ENCODE measurements around the gene STK32A. TPM values are rescaled to one million over a fixed set of nuclear protein-coding genes. Genes with fewer than 3 reads are reported as not detected.
"Not testable (repeated sequence)": the region's sequence is repeated elsewhere in the genome, so short reads cannot be mapped to it uniquely, and the experiment has no call there.

Gene STK32A
- total RNA-seq, 4 donors from 2014 or later = 0.99 to 9.6 (median 5.4) TPM

- no peak overlapping the region for H3K4me3 ChIP-seq (ENCODE audit: low read depth, poor library complexity, severe bottlenecking)
- DNase-seq (ENCODE audit: low spot score in 2 of 2) = no peak
- TF ChIP-seq CTCF (IDR thresholded peaks at IDR 0.05) (no peak), POLR2A (IDR thresholded peaks at IDR 0.05) (no peak)
- intact Hi-C loops (cut with DNase I; ENCODE audit: low total_unique reads) = no loop called here
- 75 to 85% methylated on average over 4 of the region's 4 CpGs for WGBS, 2 donors
Observed at GRCh38 chr5:147361441-147362175, 126.8 kb downstream of the STK32A start.

GRCh38 chr5:147367381-147367780, 132.6 kb downstream of the STK32A start:
- H3K4me3 ChIP-seq (ENCODE audit: low read depth, poor library complexity, severe bottlenecking); intact Hi-C loops (cut with DNase I; ENCODE audit: low total_unique reads); DNase-seq (ENCODE audit: low spot score in 2 of 2): not testable (repeated sequence)
- WGBS, 2 donors = 81 to 84% methylated on average over 6 of the region's 6 CpGs

- no peak overlapping the region for H3K4me3 ChIP-seq (ENCODE audit: low read depth, poor library complexity, severe bottlenecking)
- intact Hi-C loops (cut with DNase I; ENCODE audit: low total_unique reads) = no loop called here
- no peak for TF ChIP-seq POLR2A (IDR thresholded peaks at IDR 0.05)
- no peak for TF ChIP-seq CTCF (IDR thresholded peaks at IDR 0.05)
- no peak for DNase-seq (ENCODE audit: low spot score in 2 of 2)
- 13 to 23% methylated on average over 2 of the region's 2 CpGs for WGBS, 2 donors
Observed at GRCh38 chr5:147369742-147370374, 135.0 kb downstream of the STK32A start.

GRCh38 chr5:147371290-147371689, 136.5 kb downstream of the STK32A start:
- no peak overlapping the region for H3K4me3 ChIP-seq (ENCODE audit: low read depth, poor library complexity, severe bottlenecking)
- intact Hi-C loops (cut with DNase I; ENCODE audit: low total_unique reads) = no loop called here
- TF ChIP-seq CTCF (IDR thresholded peaks at IDR 0.05) = no peak
- TF ChIP-seq POLR2A (IDR thresholded peaks at IDR 0.05) = no peak
- DNase-seq (ENCODE audit: low spot score in 2 of 2) = no peak

GRCh38 chr5:147372191-147372590, 137.4 kb downstream of the STK32A start:
- intact Hi-C loops (cut with DNase I; ENCODE audit: low total_unique reads) = no loop called here
- H3K4me3 ChIP-seq (ENCODE audit: low read depth, poor library complexity, severe bottlenecking) = no peak overlapping the region
- WGBS, 2 donors = 95 to 100% methylated on average over 1 of the region's 1 CpG
- DNase-seq (ENCODE audit: low spot score in 2 of 2) = no peak
- TF ChIP-seq POLR2A (IDR thresholded peaks at IDR 0.05) (no peak), CTCF (IDR thresholded peaks at IDR 0.05) (no peak)

- WGBS, 2 donors = 90% methylated on average over 3 of the region's 3 CpGs
- H3K4me3 ChIP-seq (ENCODE audit: low read depth, poor library complexity, severe bottlenecking) = no peak overlapping the region
- intact Hi-C loops (cut with DNase I; ENCODE audit: low total_unique reads) = no loop called here
- DNase-seq (ENCODE audit: low spot score in 2 of 2) = no peak
- TF ChIP-seq POLR2A (IDR thresholded peaks at IDR 0.05) (no peak), CTCF (IDR thresholded peaks at IDR 0.05) (no peak)
Observed at GRCh38 chr5:147373328-147373727, 138.5 kb downstream of the STK32A start.
